Hematopoietic multipotent progenitor cell treated with erythropoietin and hydrocortisone succinate and interleukin-3 and kit ligand, for 15 days (in vitro differentiated cells): ENCODE data around the gene VAV3.

Source experiments
- DNase-seq: peaks from one replicate; pipeline ENCODE4 v3.0.0-alpha.2; 2015; ENCODE audit warnings: low spot score

Gene VAV3

GRCh38 chr1:107637101-107637500, 327.9 kb downstream of the VAV3 start:
- no peak for DNase-seq

DNA sequence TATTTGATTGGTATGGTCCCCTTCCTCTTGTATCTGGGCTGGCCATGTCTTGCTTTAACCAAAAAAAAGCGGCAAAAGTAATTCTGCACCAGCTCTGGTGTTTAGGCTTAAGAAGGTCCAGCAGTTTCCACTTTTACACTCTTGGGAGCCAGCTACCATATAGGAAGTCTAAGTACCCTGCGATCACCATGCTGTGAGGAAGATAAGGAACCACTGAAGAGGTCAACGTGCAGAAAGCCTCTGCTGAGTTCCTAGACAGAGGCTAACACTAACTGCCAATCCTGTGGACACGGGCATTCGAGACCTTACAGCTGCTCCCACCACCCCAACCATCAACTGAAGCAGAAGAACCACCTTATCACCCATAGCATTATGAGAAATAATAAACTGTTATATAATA, 331.4 kb downstream of the VAV3 start:
- DNase-seq = no peak

- no peak for DNase-seq
Observed at GRCh38 chr1:107626073-107626796, 338.7 kb downstream of the VAV3 start.

- no peak for DNase-seq
Observed at GRCh38 chr1:107625405-107626029, 339.5 kb downstream of the VAV3 start.

DNA sequence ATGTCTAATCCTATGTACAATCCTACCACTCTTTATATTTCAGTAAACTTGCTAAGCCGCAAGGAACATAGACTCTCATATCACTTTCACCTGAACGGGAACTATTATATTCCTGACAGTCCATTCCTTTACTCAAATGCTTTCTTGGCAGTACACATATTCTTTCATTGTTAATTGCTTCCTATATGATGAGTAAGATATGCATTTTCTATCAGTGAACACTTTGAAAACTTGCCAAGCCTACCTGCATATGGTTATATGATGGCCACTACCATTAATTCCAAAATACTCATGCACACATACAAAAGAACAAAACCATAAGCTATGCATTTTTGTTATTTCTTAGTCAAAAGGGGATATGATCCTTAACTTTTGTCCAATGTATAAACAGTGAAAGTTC, 341.5 kb downstream of the VAV3 start:
- DNase-seq = no peak

GRCh38 chr1:107622966-107623365, 342.0 kb downstream of the VAV3 start:
- no peak for DNase-seq

- no peak for DNase-seq
Observed at GRCh38 chr1:107622535-107622934, 342.4 kb downstream of the VAV3 start.

- DNase-seq = no peak
Observed at GRCh38 chr1:107620753-107621152, 344.2 kb downstream of the VAV3 start.

DNA sequence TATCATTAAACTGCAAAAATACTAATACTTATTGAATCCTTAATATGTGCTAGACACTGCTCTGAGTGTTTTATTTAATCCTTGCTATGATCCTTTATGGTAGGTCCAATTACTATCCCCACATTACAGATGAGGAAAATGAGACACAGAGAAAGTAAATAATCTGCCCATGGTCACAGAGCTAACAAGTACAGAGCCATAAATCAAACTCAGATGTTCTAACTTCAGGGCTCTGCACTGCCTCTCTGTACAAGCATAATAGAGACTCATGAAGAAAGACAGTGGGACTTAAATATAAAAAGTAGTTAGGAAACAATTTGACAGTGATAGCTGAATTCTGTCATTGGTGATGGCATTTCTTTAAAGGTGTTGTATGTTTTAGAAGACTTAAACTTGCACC, 346.4 kb downstream of the VAV3 start:
- no peak for DNase-seq

GRCh38 chr1:107617921-107618320, 347.1 kb downstream of the VAV3 start:
- no peak for DNase-seq

GRCh38 chr1:107617456-107617855, 347.5 kb downstream of the VAV3 start:
- DNase-seq = no peak

DNA sequence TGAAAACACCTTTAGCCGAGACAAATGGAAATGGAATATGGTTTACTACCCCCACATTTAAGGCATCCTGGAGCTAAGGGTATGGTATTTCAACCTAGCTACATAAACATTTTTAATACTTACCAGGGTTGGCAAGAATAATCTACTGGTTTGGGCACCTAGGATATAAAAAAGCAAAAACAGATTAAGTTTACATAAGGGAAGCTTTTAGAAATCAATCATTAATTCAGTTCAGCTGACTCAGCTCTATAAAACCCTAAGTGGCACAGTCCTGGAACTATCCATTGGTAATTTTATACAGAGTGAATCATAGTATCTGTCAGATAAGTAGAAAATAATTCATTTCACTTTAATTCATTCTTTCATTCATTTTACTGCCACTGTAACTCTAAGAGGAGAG, 355.2 kb downstream of the VAV3 start:
- no peak for DNase-seq

DNA sequence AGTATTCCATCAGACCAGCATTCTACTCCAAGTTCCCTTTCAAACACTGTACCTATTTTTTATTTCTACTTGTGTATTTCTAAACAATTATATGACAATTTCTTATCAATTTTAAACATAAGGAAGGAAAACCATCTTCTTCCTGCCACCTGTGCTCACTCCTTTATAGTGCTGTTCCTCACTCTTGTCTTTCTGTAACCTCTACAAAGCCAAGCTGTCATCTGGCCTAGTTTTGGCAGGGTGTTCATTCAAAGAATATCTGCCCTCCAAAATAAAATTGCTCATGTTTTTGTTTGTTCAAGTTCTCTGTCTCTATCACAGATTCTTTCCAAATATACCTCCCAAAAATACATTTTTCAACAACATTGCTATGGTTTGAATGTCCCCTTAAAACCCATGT, 360.2 kb downstream of the VAV3 start:
- no peak for DNase-seq

DNA sequence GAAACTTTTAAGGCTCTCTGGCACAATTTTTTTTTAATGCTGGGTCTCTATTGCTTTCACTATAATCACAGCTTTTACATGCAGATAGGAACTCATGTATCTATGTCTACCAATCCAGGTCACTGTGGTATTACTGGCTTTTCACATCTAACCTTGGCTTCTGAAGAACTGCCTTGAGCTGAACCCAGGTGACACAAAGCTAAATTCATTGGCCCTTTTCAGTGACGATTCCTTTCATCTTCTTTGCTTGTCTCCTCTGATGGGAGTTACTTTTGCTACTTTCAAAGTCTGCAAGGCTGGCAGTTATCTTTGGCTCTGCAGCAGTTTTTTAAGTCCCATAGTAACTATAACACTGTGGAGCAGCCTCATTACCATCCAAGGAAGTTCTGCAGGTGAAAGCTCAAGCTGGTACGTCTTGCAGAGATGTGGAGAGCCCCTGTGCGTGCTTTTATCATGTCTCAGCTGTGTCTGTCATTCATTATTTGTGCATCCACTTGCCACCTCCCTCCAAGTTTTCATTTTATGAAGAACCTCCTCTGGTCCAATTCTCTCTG, 364.3 kb downstream of the VAV3 start:
- no peak for DNase-seq

DNA sequence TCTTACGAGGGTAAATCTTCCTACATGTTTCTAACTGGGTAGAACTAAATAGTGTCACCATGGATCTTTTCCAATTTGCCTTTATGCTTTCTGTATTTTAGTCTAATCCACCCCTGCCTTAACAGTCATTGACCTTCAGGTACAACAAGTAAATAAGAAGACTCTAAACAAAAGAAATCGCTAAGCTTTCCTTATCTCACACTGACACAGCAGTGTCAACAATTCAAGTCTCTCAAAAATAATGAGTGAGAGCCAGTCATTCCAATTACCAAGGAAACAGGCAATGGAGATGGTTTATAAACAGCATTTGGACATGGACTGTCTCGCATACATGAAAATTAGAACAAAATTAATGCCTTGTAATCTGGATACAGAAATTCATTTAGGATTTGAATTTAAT, 365.8 kb downstream of the VAV3 start:
- DNase-seq = no peak

GRCh38 chr1:107597290-107597689, 367.7 kb downstream of the VAV3 start:
- DNase-seq = no peak

DNA sequence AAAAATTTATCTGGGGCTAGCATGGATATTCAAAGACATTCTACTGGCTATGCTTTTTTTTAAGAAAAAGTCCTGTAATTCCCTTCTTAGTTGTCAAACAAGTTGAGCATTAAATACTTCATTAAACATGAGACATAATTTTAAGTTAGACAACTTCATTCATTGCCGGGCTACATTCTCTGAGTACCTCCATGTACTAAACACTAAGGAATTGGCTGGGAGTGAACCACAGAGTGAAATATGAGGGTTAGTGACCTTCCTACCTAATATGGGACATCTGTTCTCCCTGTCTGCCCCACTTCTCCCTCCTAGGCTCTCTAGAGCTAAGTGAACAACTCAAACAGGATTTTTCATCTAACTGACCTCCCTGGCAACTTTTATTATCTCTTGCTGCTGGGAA, 370.4 kb downstream of the VAV3 start:
- DNase-seq = no peak

DNA sequence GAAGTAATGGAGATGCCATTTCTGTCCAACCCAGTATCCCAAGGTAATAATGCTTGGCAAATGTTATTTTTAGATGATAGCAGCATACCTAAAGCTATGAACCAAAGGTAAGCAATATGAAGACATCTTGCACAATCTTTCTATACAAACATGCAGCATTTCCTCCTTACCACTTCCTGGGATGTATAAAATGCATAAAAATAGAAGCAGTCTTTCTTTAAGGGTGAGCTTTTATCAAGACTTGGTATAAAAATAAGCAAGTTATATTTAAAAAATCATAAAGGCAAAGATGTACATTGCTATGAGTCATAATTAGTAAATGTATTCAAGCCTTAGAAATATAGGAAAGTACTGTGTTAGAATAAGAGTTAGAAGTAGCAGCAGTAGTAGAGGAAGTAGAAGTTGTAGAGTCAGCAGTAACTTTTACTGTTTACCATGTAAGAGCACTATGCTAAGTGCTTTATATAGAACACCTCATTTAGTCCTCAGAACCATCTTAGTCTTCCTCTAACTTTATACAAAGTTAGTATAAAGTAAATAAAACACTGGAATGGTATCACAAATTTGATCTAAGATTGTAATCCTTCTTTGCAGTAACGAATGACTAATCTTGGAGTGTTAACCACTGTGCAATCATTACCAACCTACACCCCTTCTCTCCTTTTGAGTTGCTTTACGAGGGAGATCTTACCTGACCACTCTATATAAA, 371.3 kb downstream of the VAV3 start:
- no peak for DNase-seq

- DNase-seq = no peak
Observed at GRCh38 chr1:107590900-107591622, 373.9 kb downstream of the VAV3 start.

DNA sequence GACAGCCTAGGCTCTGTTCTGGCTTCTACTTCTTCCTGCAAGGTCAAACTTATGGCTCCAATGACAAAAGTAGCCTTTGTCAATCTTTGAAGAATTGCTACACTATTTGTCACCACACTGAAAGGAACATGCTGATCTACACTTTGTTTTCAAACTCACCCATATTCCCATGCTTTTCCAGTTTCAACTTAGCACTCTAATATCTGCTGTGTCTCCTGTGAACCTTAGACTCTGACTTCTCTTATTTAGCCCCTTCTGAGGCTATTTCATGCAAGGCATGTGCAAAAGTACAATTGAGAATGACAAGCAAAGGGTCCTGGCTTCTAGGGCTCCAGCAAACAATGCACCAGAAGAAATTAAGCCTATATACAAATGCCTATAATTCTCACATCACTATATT, 374.9 kb downstream of the VAV3 start:
- DNase-seq = no peak

GRCh38 chr1:107588321-107588720, 376.7 kb downstream of the VAV3 start:
- no peak for DNase-seq

- no peak for DNase-seq
Observed at GRCh38 chr1:107575226-107575625, 389.8 kb downstream of the VAV3 start.
